ENCODE measurements around the gene SCAMP2.

DNA sequence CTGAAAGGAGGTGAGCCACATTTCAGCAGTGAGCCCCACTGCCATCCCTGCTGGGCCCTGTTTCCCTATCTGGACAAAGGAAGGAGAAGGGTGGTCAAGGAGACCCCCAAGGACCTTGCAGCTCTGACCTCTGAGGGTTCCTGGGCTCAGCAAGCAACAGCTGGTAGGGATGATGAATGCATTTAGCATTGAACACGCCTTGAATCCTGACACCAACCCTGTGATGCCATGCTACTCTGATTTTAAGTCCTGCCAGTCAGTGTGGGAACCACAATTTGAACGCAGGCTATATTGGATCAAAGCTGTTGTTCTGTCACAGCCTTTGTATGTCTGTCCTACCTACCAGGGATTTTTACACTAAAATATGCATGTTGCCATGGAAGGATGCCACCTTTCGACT, 23.2 kb upstream of the SCAMP2 start:
- TF ChIP-seq, protein P1, sequence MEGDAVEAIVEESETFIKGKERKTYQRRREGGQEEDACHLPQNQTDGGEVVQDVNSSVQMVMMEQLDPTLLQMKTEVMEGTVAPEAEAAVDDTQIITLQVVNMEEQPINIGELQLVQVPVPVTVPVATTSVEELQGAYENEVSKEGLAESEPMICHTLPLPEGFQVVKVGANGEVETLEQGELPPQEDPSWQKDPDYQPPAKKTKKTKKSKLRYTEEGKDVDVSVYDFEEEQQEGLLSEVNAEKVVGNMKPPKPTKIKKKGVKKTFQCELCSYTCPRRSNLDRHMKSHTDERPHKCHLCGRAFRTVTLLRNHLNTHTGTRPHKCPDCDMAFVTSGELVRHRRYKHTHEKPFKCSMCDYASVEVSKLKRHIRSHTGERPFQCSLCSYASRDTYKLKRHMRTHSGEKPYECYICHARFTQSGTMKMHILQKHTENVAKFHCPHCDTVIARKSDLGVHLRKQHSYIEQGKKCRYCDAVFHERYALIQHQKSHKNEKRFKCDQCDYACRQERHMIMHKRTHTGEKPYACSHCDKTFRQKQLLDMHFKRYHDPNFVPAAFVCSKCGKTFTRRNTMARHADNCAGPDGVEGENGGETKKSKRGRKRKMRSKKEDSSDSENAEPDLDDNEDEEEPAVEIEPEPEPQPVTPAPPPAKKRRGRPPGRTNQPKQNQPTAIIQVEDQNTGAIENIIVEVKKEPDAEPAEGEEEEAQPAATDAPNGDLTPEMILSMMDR (IDR thresholded peaks at IDR 0.05; ENCODE audit: insufficient read depth, low read depth, low read length) = no peak
- no peak for TF ChIP-seq EZH2 (IDR thresholded peaks at IDR 0.05; ENCODE audit: insufficient read depth, low read length)

Measured in astrocyte (in vitro differentiated cells and primary cell).